HEK293 (cell line): ENCODE data around the gene KIF20B.

Experiments
- RBAK ChIP-seq: fragments of 450-650 bp; formaldehyde crosslinking; IDR thresholded peaks from 2 replicates; pipeline ENCODE4 v1.5.1; 2016; ENCODE audit warnings: missing biosample characterization, missing genetic modification characterization
- YY1 ChIP-seq: fragments of 450-650 bp; formaldehyde crosslinking; IDR thresholded peaks from 2 replicates; pipeline ENCODE4 v1.5.1; 2018; ENCODE audit warnings: missing biosample characterization, missing genetic modification characterization
- ZNF121 ChIP-seq: fragments of 450-650 bp; formaldehyde crosslinking; IDR thresholded peaks from 2 replicates; pipeline ENCODE4 v1.5.1; 2016; ENCODE audit warnings: missing biosample characterization, missing genetic modification characterization
- ZNF324 ChIP-seq: fragments of 450-650 bp; formaldehyde crosslinking; IDR thresholded peaks from 2 replicates; pipeline ENCODE4 v1.5.1; 2016; ENCODE audit warnings: missing biosample characterization, missing genetic modification characterization
- ZNF501 ChIP-seq: fragments of 450-650 bp; formaldehyde crosslinking; IDR thresholded peaks from 2 replicates; pipeline ENCODE4 v1.5.1; 2016; ENCODE audit warnings: missing biosample characterization, missing genetic modification characterization
- ZNF785 ChIP-seq: fragments of 450-650 bp; formaldehyde crosslinking; IDR thresholded peaks from 2 replicates; pipeline ENCODE4 v1.5.1; 2016; ENCODE audit warnings: missing biosample characterization, missing genetic modification characterization
- TF ChIP-seq, protein P1 (sequence below): fragments of 450-650 bp; formaldehyde crosslinking; IDR thresholded peaks from 2 replicates; pipeline ENCODE4 v1.5.1; 2016; ENCODE audit warnings: missing biosample characterization, missing genetic modification characterization

DNA sequence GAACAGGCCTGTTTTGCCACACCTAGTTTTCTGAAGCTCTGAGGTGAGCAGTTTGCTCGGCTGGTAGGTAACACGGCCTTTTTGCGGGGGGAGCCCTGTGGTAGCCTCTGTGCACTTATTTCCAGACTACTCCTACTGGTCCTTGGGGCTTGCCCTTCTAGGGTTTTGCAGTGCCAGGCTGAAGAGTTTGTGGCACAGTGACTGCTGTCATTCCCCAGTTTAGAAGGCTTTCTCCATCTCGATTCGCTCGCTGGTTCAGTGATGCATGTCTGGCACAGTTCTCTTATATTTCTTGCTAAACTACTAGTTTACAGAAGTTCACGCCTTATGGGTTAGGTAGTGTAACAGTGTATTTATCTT is 711 bp downstream of the KIF20B start:
- no peak for TF ChIP-seq ZNF121 (tag by site-specific recombination)
- TF ChIP-seq, protein P1, sequence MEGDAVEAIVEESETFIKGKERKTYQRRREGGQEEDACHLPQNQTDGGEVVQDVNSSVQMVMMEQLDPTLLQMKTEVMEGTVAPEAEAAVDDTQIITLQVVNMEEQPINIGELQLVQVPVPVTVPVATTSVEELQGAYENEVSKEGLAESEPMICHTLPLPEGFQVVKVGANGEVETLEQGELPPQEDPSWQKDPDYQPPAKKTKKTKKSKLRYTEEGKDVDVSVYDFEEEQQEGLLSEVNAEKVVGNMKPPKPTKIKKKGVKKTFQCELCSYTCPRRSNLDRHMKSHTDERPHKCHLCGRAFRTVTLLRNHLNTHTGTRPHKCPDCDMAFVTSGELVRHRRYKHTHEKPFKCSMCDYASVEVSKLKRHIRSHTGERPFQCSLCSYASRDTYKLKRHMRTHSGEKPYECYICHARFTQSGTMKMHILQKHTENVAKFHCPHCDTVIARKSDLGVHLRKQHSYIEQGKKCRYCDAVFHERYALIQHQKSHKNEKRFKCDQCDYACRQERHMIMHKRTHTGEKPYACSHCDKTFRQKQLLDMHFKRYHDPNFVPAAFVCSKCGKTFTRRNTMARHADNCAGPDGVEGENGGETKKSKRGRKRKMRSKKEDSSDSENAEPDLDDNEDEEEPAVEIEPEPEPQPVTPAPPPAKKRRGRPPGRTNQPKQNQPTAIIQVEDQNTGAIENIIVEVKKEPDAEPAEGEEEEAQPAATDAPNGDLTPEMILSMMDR (tag by site-specific recombination), result no peak
- no peak for TF ChIP-seq YY1 (tag by site-specific recombination)
- no peak for TF ChIP-seq ZNF501 (tag by site-specific recombination)
- no peak for TF ChIP-seq RBAK (tag by site-specific recombination)
- no peak for TF ChIP-seq ZNF785 (tag by site-specific recombination)
- no peak for TF ChIP-seq ZNF324
